ENCODE data around the gene FGF6.
A peak's percentile ranks its signal among the peaks of the same experiment; 100 is the strongest.

The FGF6 gene

GRCh38 chr12:4433745-4434058 is 11.9 kb downstream of the FGF6 start:
- no peak overlapping the region for H3K9ac ChIP-seq (ENCODE audit: low read length)
- H3K36me3 ChIP-seq (ENCODE audit: control insufficient read depth, insufficient read depth, low read length): no peaks in the 10 kb centered on the region
- no peak overlapping the region for H3K27ac ChIP-seq (ENCODE audit: low read depth, low read length)
- no peak overlapping the region for H3K4me3 ChIP-seq (ENCODE audit: low read depth, low read length)
- H3K4me1 ChIP-seq (ENCODE audit: control insufficient read depth, insufficient read depth, low read length): peaks cover 4% of the 10 kb centered on the region; the same call in 1 of the 2 replicates
- no peaks in the 10 kb centered on the region for H3K9me3 ChIP-seq (ENCODE audit: control insufficient read depth, insufficient read depth, low read depth, low read length)
- H3K27me3 ChIP-seq (ENCODE audit: control insufficient read depth, insufficient read depth, low read length): no peaks in the 10 kb centered on the region

- H3K27ac ChIP-seq (ENCODE audit: low read depth, low read length): no peak overlapping the region
- H3K36me3 ChIP-seq (ENCODE audit: control insufficient read depth, insufficient read depth, low read length): no peaks in the 10 kb centered on the region
- no peak overlapping the region for H3K9ac ChIP-seq (ENCODE audit: low read length)
- H3K27me3 ChIP-seq (ENCODE audit: control insufficient read depth, insufficient read depth, low read length): no peaks in the 10 kb centered on the region
- no peak overlapping the region for H3K4me3 ChIP-seq (ENCODE audit: low read depth, low read length)
- no peaks in the 10 kb centered on the region for H3K9me3 ChIP-seq (ENCODE audit: control insufficient read depth, insufficient read depth, low read depth, low read length)
- H3K4me1 ChIP-seq (ENCODE audit: control insufficient read depth, insufficient read depth, low read length): peaks cover 3% of the 10 kb centered on the region; the same call in 1 of the 2 replicates
Observed at GRCh38 chr12:4432878-4433744, 12.5 kb downstream of the FGF6 start.

GRCh38 chr12:4431866-4432265 is 13.7 kb downstream of the FGF6 start:
- no peak overlapping the region for H3K27ac ChIP-seq (ENCODE audit: low read depth, low read length)
- H3K9me3 ChIP-seq (ENCODE audit: control insufficient read depth, insufficient read depth, low read depth, low read length): no peaks in the 10 kb centered on the region
- no peak overlapping the region for H3K4me3 ChIP-seq (ENCODE audit: low read depth, low read length)
- H3K4me1 ChIP-seq (ENCODE audit: control insufficient read depth, insufficient read depth, low read length): peaks cover 3% of the 10 kb centered on the region; the same call in 1 of the 2 replicates
- H3K9ac ChIP-seq (ENCODE audit: low read length): no peak overlapping the region
- H3K27me3 ChIP-seq (ENCODE audit: control insufficient read depth, insufficient read depth, low read length): no peaks in the 10 kb centered on the region
- no peaks in the 10 kb centered on the region for H3K36me3 ChIP-seq (ENCODE audit: control insufficient read depth, insufficient read depth, low read length)

- no peak overlapping the region for H3K9ac ChIP-seq (ENCODE audit: low read length)
- H3K9me3 ChIP-seq (ENCODE audit: control insufficient read depth, insufficient read depth, low read depth, low read length): no peaks in the 10 kb centered on the region
- H3K4me3 ChIP-seq (ENCODE audit: low read depth, low read length): no peak overlapping the region
- H3K4me1 ChIP-seq (ENCODE audit: control insufficient read depth, insufficient read depth, low read length): peaks cover 3% of the 10 kb centered on the region; the same call in 1 of the 2 replicates
- no peaks in the 10 kb centered on the region for H3K27me3 ChIP-seq (ENCODE audit: control insufficient read depth, insufficient read depth, low read length)
- H3K27ac ChIP-seq (ENCODE audit: low read depth, low read length): no peak overlapping the region
- no peaks in the 10 kb centered on the region for H3K36me3 ChIP-seq (ENCODE audit: control insufficient read depth, insufficient read depth, low read length)
Observed at GRCh38 chr12:4431436-4431835, 14.2 kb downstream of the FGF6 start.

- Histone ChIP-seq H3K36me3 (ENCODE audit: control insufficient read depth, insufficient read depth, low read length) (no peaks in the 10 kb centered on the region), H3K4me1 (ENCODE audit: control insufficient read depth, insufficient read depth, low read length) (no peaks in the 10 kb centered on the region), H3K27me3 (ENCODE audit: control insufficient read depth, insufficient read depth, low read length) (no peaks in the 10 kb centered on the region), H3K4me3 (ENCODE audit: low read depth, low read length) (no peak overlapping the region), H3K9me3 (ENCODE audit: control insufficient read depth, insufficient read depth, low read depth, low read length) (no peaks in the 10 kb centered on the region), H3K9ac (ENCODE audit: low read length) (peak overlapping the region; percentile 18), H3K27ac (ENCODE audit: low read depth, low read length) (no peak overlapping the region)
Observed at GRCh38 chr12:4424422-4424821, 21.2 kb downstream of the FGF6 start.

- Histone ChIP-seq H3K27me3 (ENCODE audit: control insufficient read depth, insufficient read depth, low read length) (no peaks in the 10 kb centered on the region), H3K9ac (ENCODE audit: low read length) (no peak overlapping the region), H3K4me3 (ENCODE audit: low read depth, low read length) (no peak overlapping the region), H3K36me3 (ENCODE audit: control insufficient read depth, insufficient read depth, low read length) (no peaks in the 10 kb centered on the region), H3K9me3 (ENCODE audit: control insufficient read depth, insufficient read depth, low read depth, low read length) (no peaks in the 10 kb centered on the region), H3K27ac (ENCODE audit: low read depth, low read length) (no peak overlapping the region), H3K4me1 (ENCODE audit: control insufficient read depth, insufficient read depth, low read length) (no peaks in the 10 kb centered on the region)
Observed at GRCh38 chr12:4423528-4424195, 22.0 kb downstream of the FGF6 start.

- Histone ChIP-seq H3K9me3 (ENCODE audit: control insufficient read depth, insufficient read depth, low read depth, low read length) (no peaks in the 10 kb centered on the region), H3K27ac (ENCODE audit: low read depth, low read length) (no peak overlapping the region), H3K4me1 (ENCODE audit: control insufficient read depth, insufficient read depth, low read length) (no peaks in the 10 kb centered on the region), H3K4me3 (ENCODE audit: low read depth, low read length) (no peak overlapping the region), H3K9ac (ENCODE audit: low read length) (no peak overlapping the region), H3K36me3 (ENCODE audit: control insufficient read depth, insufficient read depth, low read length) (no peaks in the 10 kb centered on the region), H3K27me3 (ENCODE audit: control insufficient read depth, insufficient read depth, low read length) (no peaks in the 10 kb centered on the region)
Observed at GRCh38 chr12:4422985-4423384, 22.6 kb downstream of the FGF6 start.

- H3K9me3 ChIP-seq (ENCODE audit: control insufficient read depth, insufficient read depth, low read depth, low read length): no peaks in the 10 kb centered on the region
- H3K4me1 ChIP-seq (ENCODE audit: control insufficient read depth, insufficient read depth, low read length): peaks cover 5% of the 10 kb centered on the region
- H3K27me3 ChIP-seq (ENCODE audit: control insufficient read depth, insufficient read depth, low read length): 0 out of 2 replicates have a peak, but pooled peaks cover 6% of the 10 kb centered on the region
- H3K36me3 ChIP-seq (ENCODE audit: control insufficient read depth, insufficient read depth, low read length): no peaks in the 10 kb centered on the region
- no peak overlapping the region for H3K9ac ChIP-seq (ENCODE audit: low read length)
- no peak overlapping the region for H3K27ac ChIP-seq (ENCODE audit: low read depth, low read length)
- H3K4me3 ChIP-seq (ENCODE audit: low read depth, low read length): no peak overlapping the region
Observed at GRCh38 chr12:4421590-4422031, 24.0 kb downstream of the FGF6 start.

- H3K4me1 ChIP-seq (ENCODE audit: control insufficient read depth, insufficient read depth, low read length): peaks cover 5% of the 10 kb centered on the region
- H3K4me3 ChIP-seq (ENCODE audit: low read depth, low read length): no peak overlapping the region
Observed at GRCh38 chr12:4420138-4420670, 25.4 kb downstream of the FGF6 start.

GRCh38 chr12:4418913-4419312 is 26.7 kb downstream of the FGF6 start:
- Histone ChIP-seq H3K9ac (ENCODE audit: low read length) (no peak overlapping the region), H3K27ac (ENCODE audit: low read depth, low read length) (no peak overlapping the region), H3K27me3 (ENCODE audit: control insufficient read depth, insufficient read depth, low read length) (0 out of 2 replicates have a peak, but pooled peaks cover 6% of the 10 kb centered on the region), H3K9me3 (ENCODE audit: control insufficient read depth, insufficient read depth, low read depth, low read length) (no peaks in the 10 kb centered on the region), H3K4me1 (ENCODE audit: control insufficient read depth, insufficient read depth, low read length) (peaks cover 5% of the 10 kb centered on the region), H3K4me3 (ENCODE audit: low read depth, low read length) (no peak overlapping the region), H3K36me3 (ENCODE audit: control insufficient read depth, insufficient read depth, low read length) (no peaks in the 10 kb centered on the region)

More at GRCh38 chr12:4420138-4420670, 25.4 kb downstream of the FGF6 start:
- Histone ChIP-seq H3K9me3 (ENCODE audit: control insufficient read depth, insufficient read depth, low read depth, low read length) (no peaks in the 10 kb centered on the region), H3K27ac (ENCODE audit: low read depth, low read length) (no peak overlapping the region), H3K36me3 (ENCODE audit: control insufficient read depth, insufficient read depth, low read length) (no peaks in the 10 kb centered on the region), H3K9ac (ENCODE audit: low read length) (no peak overlapping the region), H3K27me3 (ENCODE audit: control insufficient read depth, insufficient read depth, low read length) (0 out of 2 replicates have a peak, but pooled peaks cover 6% of the 10 kb centered on the region)

- H3K27me3 ChIP-seq (ENCODE audit: control insufficient read depth, insufficient read depth, low read length): 0 out of 2 replicates have a peak, but pooled peaks cover 6% of the 10 kb centered on the region
- no peak overlapping the region for H3K4me3 ChIP-seq (ENCODE audit: low read depth, low read length)
- H3K4me1 ChIP-seq (ENCODE audit: control insufficient read depth, insufficient read depth, low read length): peaks cover 5% of the 10 kb centered on the region
- H3K27ac ChIP-seq (ENCODE audit: low read depth, low read length): no peak overlapping the region
- no peaks in the 10 kb centered on the region for H3K9me3 ChIP-seq (ENCODE audit: control insufficient read depth, insufficient read depth, low read depth, low read length)
- no peaks in the 10 kb centered on the region for H3K36me3 ChIP-seq (ENCODE audit: control insufficient read depth, insufficient read depth, low read length)
- no peak overlapping the region for H3K9ac ChIP-seq (ENCODE audit: low read length)
Observed at GRCh38 chr12:4417936-4418335, 27.7 kb downstream of the FGF6 start.

All from HUES6 (cell line).